DOHH2 (cell line): ENCODE measurements around the gene CNPPD1.
A peak's percentile ranks its signal among the peaks of the same experiment; 100 is the strongest.

ENCODE experiments used
- CTCF ChIP-seq: fragments of 200-600 bp; sonication (generic); IDR thresholded peaks from one replicate; pipeline ENCODE4 v1.5.1; 2014; ENCODE audit warnings: antibody characterized with exemption, mild to moderate bottlenecking, low read depth, low read length; ENCODE audit not compliant: poor library complexity, severe bottlenecking
- EZH2phosphoT487 ChIP-seq: fragments of 200-600 bp; sonication (generic); IDR thresholded peaks from 2 replicates; pipeline ENCODE4 v1.6.1; 2017; ENCODE audit warnings: borderline replicate concordance, mild to moderate bottlenecking, antibody characterized with exemption, low read length, moderate library complexity, mixed read lengths

- peak; percentile 48 for TF ChIP-seq CTCF
- TF ChIP-seq EZH2phosphoT487, result no peak
Observed at GRCh38 chr2:219155054-219155644, 21.6 kb downstream of the CNPPD1 start.
